ENCODE data around the gene PLEKHA1. TPM values are rescaled to one million over a fixed set of nuclear protein-coding genes. Genes with fewer than 3 reads are reported as not detected.

PLEKHA1 gene
- total and polyA plus RNA-seq, 12 donors = 8.3 to 22.3 (median 13.1) TPM

- no peak overlapping the region for H3K4me3 ChIP-seq
- H3K27me3 ChIP-seq = no peaks in the 10 kb centered on the region
- no peak for TF ChIP-seq POLR2A (IDR thresholded peaks at IDR 0.05)
- TF ChIP-seq, protein P1, sequence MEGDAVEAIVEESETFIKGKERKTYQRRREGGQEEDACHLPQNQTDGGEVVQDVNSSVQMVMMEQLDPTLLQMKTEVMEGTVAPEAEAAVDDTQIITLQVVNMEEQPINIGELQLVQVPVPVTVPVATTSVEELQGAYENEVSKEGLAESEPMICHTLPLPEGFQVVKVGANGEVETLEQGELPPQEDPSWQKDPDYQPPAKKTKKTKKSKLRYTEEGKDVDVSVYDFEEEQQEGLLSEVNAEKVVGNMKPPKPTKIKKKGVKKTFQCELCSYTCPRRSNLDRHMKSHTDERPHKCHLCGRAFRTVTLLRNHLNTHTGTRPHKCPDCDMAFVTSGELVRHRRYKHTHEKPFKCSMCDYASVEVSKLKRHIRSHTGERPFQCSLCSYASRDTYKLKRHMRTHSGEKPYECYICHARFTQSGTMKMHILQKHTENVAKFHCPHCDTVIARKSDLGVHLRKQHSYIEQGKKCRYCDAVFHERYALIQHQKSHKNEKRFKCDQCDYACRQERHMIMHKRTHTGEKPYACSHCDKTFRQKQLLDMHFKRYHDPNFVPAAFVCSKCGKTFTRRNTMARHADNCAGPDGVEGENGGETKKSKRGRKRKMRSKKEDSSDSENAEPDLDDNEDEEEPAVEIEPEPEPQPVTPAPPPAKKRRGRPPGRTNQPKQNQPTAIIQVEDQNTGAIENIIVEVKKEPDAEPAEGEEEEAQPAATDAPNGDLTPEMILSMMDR (IDR thresholded peaks at IDR 0.05) = no peak
- WGBS, 4 donors = 97 to 99% (median 98%) methylated on average over 5 of the region's 5 CpGs
- peaks cover 0 to 18% of the 10 kb centered on the region in 2 donors for H3K4me1 ChIP-seq (replicated peaks in 1 of 2)
- DNase-seq = no peak
- H3K9me3 ChIP-seq (replicated peaks in 1 of 3) = no peaks in the 10 kb centered on the region
- intact Hi-C loops (cut with DNase I) = no loop called here
- H3K27ac ChIP-seq = no peak overlapping the region
- no peaks in the 10 kb centered on the region for H3K36me3 ChIP-seq (replicated peaks in 1 of 2)
These were observed 4.5 kb downstream of the PLEKHA1 start for GRCh38 chr10:122379041-122379440.

DNA sequence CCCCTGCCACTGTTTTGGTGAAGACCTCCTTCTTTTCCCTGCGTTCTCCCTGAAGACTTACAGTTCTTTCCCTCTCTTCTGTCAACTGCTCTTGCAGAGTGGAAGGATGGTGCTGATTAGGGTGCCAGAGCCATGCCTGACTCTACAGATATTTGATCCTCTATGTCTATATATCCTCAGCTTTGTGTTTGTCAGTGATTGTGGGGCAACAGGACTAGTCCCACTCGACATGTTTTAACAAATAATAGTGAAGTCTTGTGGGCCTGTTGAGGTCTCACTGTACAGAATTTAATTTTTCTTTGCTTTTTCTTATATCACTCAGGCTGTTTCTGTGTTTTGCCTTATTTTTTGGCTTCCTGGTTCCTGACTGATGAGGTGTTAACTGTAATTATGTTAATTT is 5.0 kb downstream of the PLEKHA1 start:
- DNase-seq = no peak
- WGBS, 4 donors = 91 to 100% (median 96%) methylated on average over 2 of the region's 2 CpGs
- H3K4me1 ChIP-seq (replicated peaks in 1 of 2) = peaks cover 0 to 18% of the 10 kb centered on the region in 2 donors
- H3K4me3 ChIP-seq = no peak overlapping the region
- no peaks in the 10 kb centered on the region for H3K36me3 ChIP-seq (replicated peaks in 1 of 2)
- H3K9me3 ChIP-seq (replicated peaks in 1 of 3) = no peaks in the 10 kb centered on the region
- H3K27ac ChIP-seq = no peak overlapping the region
- no peaks in the 10 kb centered on the region for H3K27me3 ChIP-seq
- TF ChIP-seq, protein P1 (IDR thresholded peaks at IDR 0.05) = no peak
- no peak for TF ChIP-seq POLR2A (IDR thresholded peaks at IDR 0.05)
- intact Hi-C loops (cut with DNase I) = no loop called here

GRCh38 chr10:122380703-122381102 is 6.2 kb downstream of the PLEKHA1 start:
- no peak for DNase-seq
- H3K36me3 ChIP-seq (replicated peaks in 1 of 2) = no peaks in the 10 kb centered on the region
- intact Hi-C loops (cut with DNase I) = no loop called here

DNA sequence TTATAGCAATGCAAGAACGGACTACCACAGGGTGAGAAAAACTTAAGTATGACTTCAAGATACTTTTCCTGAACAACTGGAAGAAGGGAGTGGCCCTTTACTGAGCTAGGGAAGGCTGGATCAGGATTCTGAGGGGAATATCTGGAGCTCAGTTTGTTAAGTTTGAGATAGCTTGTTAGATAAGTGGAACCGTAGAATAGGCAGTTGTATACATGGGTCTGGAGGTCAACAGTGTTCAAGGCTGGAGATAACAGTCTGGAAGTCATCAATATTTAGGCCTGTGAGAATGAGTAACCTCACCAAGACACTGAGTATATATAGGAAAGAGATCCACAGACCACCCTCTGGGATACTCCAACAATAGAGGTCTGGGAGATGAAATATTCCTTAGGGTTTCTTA is 7.2 kb downstream of the PLEKHA1 start:
- Histone ChIP-seq H3K9me3 (replicated peaks in 1 of 3) (peaks cover 0 to under 1% (median 0%) of the 10 kb centered on the region in 3 donors), H3K4me3 (no peak overlapping the region), H3K27me3 (no peaks in the 10 kb centered on the region), H3K27ac (no peak overlapping the region), H3K4me1 (replicated peaks in 1 of 2) (peaks cover 0 to 7% of the 10 kb centered on the region in 2 donors), H3K36me3 (replicated peaks in 1 of 2) (no peaks in the 10 kb centered on the region)
- DNase-seq = no peak
- intact Hi-C loops (cut with DNase I) = no loop called here
- 65 to 79% (median 71%) methylated on average over 2 of the region's 2 CpGs for WGBS, 4 donors
- TF ChIP-seq, protein P1 (IDR thresholded peaks at IDR 0.05) = no peak
- TF ChIP-seq POLR2A (IDR thresholded peaks at IDR 0.05) = no peak

More at GRCh38 chr10:122380703-122381102, 6.2 kb downstream of the PLEKHA1 start:
- 92 to 94% (median 93%) methylated on average over 4 of the region's 4 CpGs for WGBS, 4 donors
- H3K9me3 ChIP-seq (replicated peaks in 1 of 3) = no peaks in the 10 kb centered on the region
- no peak for TF ChIP-seq POLR2A (IDR thresholded peaks at IDR 0.05)
- TF ChIP-seq, protein P1 (IDR thresholded peaks at IDR 0.05) = no peak
- H3K27me3 ChIP-seq = no peaks in the 10 kb centered on the region
- H3K27ac ChIP-seq = no peak overlapping the region
- no peak overlapping the region for H3K4me3 ChIP-seq
- H3K4me1 ChIP-seq (replicated peaks in 1 of 2) = peaks cover 0 to 16% of the 10 kb centered on the region in 2 donors

All from adrenal gland (tissue), 12 donors.